A673 (cell line): ENCODE data around the gene STK11. TPM values are rescaled to one million over a fixed set of nuclear protein-coding genes. Genes with fewer than 3 reads are reported as not detected.

Source experiments
- BruUV-seq: library from RNA; stranded (reverse); fragments of 400-500 nt; replicated peaks from 2 replicates; lab custom pipeline; 2021; lab: Mats Ljungman, UMichigan
- CTCF ChIA-PET: fragments of 300-600 bp; sonication (Branson Sonifier 250); formaldehyde crosslinking; loops from one replicate; lab custom pipeline; 2022; ENCODE audit warnings: antibody characterized with exemption; lab: Charles Lee
- POLR2A ChIA-PET: fragments of 300-600 bp; sonication (Branson Sonifier 250); formaldehyde crosslinking; loops from one replicate; lab custom pipeline; 2022; ENCODE audit warnings: antibody characterized with exemption; ENCODE audit not compliant: low non-redundant PET; lab: Charles Lee
- DNase-seq: peaks from one replicate; pipeline ENCODE4 v3.0.0-alpha.2; 2015; ENCODE audit warnings: low spot score
- H3K27ac ChIP-seq: fragments of 200-600 bp; sonication (generic); 2 replicates; pipeline ENCODE4 v1.5.1; 2016; ENCODE audit warnings: mixed run types, low read depth, mild to moderate bottlenecking, mixed read lengths, antibody characterized with exemption, low read length; ENCODE audit not compliant: poor library complexity, severe bottlenecking
- H3K27me3 ChIP-seq: fragments of 200-600 bp; sonication (generic); replicated peaks from 2 replicates; pipeline ENCODE4 v1.6.1; 2017; ENCODE audit warnings: mixed run types, low read depth, mild to moderate bottlenecking, mixed read lengths, antibody characterized with exemption, low read length; ENCODE audit not compliant: insufficient read depth, poor library complexity
- H3K36me3 ChIP-seq: fragments of 200-600 bp; sonication (generic); 2 replicates; pipeline ENCODE4 v1.6.1; 2016; ENCODE audit warnings: mixed run types, mild to moderate bottlenecking, mixed read lengths, antibody characterized with exemption, low read length; ENCODE audit not compliant: insufficient read depth, poor library complexity, severe bottlenecking
- H3K4me1 ChIP-seq: fragments of 200-600 bp; sonication (generic); 2 replicates; pipeline ENCODE4 v1.6.1; 2017; ENCODE audit warnings: mixed run types, mild to moderate bottlenecking, mixed read lengths, antibody characterized with exemption, low read length; ENCODE audit not compliant: insufficient read depth, poor library complexity, severe bottlenecking
- H3K4me3 ChIP-seq: fragments of 200-600 bp; sonication (generic); 2 replicates; pipeline ENCODE4 v1.5.1; 2016; ENCODE audit warnings: low read depth, mixed run types, mild to moderate bottlenecking, mixed read lengths, low read length; ENCODE audit not compliant: poor library complexity, severe bottlenecking
- H3K9me3 ChIP-seq: fragments of 200-600 bp; sonication (generic); 2 replicates; pipeline ENCODE4 v1.6.1; 2016; ENCODE audit warnings: mixed run types, low read depth, mild to moderate bottlenecking, mixed read lengths, antibody characterized with exemption, low read length; ENCODE audit not compliant: poor library complexity, severe bottlenecking
- EZH2 ChIP-seq: fragments of 200-600 bp; sonication (generic); IDR thresholded peaks from 2 replicates; pipeline ENCODE4 v1.6.1; 2017; ENCODE audit warnings: borderline replicate concordance, low read depth, mild to moderate bottlenecking, mixed read lengths, antibody characterized with exemption, low read length; ENCODE audit not compliant: poor library complexity, severe bottlenecking
- intact Hi-C: fragments of 100-400 bp; cut with micrococcal nuclease; formaldehyde crosslinking; loops from one replicate; pipeline ENCODE4 v1.10.0; 2022; ENCODE audit not compliant: unreplicated experiment
- total RNA-seq: library from RNA; stranded (reverse); gene quantifications from 2 replicates; pipeline ENCODE4 v1.2.3, GENCODE V29; 2021
- TF ChIP-seq, protein P1 (sequence below): fragments of 300-800, 200-600 bp; sonication (generic); conservative IDR thresholded peaks from 2 replicates; pipeline ENCODE4 v1.5.1; 2017; ENCODE audit warnings: low read depth, mild to moderate bottlenecking, antibody characterized with exemption, low read length, moderate library complexity, mixed read lengths

Gene STK11
- total RNA-seq, 1 experiment from 2014 or later: 64.9 TPM

DNA sequence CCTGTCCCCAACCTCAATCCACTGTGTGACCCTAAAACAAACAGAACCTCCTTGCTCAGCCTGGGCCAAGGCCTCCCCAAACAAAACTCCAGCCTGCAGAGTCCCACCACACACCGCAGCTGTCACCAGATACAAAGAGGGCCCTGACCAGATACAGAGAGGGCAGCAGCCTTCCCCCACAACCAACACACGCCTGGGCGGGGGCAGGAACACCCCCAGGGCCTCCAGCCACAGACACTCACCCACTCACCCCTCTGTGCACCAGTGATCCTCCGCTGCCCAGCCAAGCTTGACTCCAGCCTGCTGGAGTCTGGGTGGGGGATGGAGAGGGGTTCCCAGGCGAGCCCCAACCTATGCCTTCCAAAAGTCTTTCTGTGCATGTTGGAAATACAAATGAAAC is 57.6 kb downstream of the STK11 start:
- Histone ChIP-seq H3K27ac (peak overlapping the region; percentile 90), H3K4me3 (no peak overlapping the region), H3K9me3 (no peaks in the 10 kb centered on the region), H3K4me1 (peaks cover 72% of the 10 kb centered on the region), H3K27me3 (no peaks in the 10 kb centered on the region), H3K36me3 (no peaks in the 10 kb centered on the region)
- TF ChIP-seq, protein P1, sequence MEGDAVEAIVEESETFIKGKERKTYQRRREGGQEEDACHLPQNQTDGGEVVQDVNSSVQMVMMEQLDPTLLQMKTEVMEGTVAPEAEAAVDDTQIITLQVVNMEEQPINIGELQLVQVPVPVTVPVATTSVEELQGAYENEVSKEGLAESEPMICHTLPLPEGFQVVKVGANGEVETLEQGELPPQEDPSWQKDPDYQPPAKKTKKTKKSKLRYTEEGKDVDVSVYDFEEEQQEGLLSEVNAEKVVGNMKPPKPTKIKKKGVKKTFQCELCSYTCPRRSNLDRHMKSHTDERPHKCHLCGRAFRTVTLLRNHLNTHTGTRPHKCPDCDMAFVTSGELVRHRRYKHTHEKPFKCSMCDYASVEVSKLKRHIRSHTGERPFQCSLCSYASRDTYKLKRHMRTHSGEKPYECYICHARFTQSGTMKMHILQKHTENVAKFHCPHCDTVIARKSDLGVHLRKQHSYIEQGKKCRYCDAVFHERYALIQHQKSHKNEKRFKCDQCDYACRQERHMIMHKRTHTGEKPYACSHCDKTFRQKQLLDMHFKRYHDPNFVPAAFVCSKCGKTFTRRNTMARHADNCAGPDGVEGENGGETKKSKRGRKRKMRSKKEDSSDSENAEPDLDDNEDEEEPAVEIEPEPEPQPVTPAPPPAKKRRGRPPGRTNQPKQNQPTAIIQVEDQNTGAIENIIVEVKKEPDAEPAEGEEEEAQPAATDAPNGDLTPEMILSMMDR: no peak
- no peak for TF ChIP-seq EZH2
- intact Hi-C loops: no loop called here
- BruUV-seq: no TSS peak
- CTCF ChIA-PET: no interaction called here
- DNase-seq: no peak
- POLR2A ChIA-PET: no interaction called here

DNA sequence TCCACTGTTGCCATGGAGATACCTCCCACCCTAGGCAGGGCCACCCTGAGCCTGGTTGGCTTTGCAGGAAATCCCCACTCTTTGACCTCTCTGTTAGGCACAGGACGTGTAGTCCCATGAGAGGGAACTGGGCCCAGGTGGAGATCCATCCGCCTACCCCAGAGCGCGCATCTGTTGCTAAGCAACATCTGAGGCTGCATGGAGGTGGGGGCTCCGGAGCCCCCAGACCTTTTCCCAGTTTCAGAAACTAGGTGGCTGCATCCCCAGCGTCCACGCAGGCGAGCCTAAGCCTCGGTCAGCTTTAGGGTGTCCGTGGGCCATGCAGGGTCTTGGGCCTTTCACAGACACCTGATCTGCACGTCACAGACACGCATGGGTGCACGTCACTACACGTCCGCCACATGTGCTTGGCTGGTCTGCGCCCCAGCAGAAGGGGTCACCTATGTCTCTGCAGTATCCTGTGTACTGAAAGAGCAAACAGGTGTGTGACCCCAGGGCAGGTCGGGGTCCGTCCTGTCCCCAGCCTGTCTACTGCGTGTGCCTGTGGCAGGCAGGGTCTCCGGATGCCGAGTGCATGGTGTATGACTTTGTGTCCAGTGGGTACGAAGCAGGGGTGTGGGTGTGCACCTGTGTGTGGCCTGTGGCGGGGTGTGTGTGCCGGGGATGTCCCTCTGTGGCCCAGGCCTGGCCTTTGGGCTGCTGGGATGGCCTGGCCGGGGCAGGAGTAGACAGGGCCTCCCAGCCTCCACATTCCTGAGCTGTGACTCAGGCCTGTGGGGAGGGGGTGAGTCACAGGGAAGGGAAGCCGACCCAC is 59.4 kb downstream of the STK11 start:
- intact Hi-C loops: loop anchor here (5.0 kb wide), 1 partner anchor 592 kb away; no protein-coding TSS in a partner anchor
- CTCF ChIA-PET: interaction anchor here (3.7 kb wide), 1 partner anchor 21 kb away, joined by 149 read pairs; no protein-coding TSS in a partner anchor
- Histone ChIP-seq H3K27ac (peak overlapping the region; percentile 47), H3K4me3 (no peak overlapping the region), H3K36me3 (no peaks in the 10 kb centered on the region), H3K4me1 (peaks cover 63% of the 10 kb centered on the region), H3K27me3 (no peaks in the 10 kb centered on the region), H3K9me3 (no peaks in the 10 kb centered on the region)
- no TSS peak for BruUV-seq
- DNase-seq: peak; percentile 80
- POLR2A ChIA-PET: no interaction called here
- no peak for TF ChIP-seq EZH2
- TF ChIP-seq, protein P1: no peak

DNA sequence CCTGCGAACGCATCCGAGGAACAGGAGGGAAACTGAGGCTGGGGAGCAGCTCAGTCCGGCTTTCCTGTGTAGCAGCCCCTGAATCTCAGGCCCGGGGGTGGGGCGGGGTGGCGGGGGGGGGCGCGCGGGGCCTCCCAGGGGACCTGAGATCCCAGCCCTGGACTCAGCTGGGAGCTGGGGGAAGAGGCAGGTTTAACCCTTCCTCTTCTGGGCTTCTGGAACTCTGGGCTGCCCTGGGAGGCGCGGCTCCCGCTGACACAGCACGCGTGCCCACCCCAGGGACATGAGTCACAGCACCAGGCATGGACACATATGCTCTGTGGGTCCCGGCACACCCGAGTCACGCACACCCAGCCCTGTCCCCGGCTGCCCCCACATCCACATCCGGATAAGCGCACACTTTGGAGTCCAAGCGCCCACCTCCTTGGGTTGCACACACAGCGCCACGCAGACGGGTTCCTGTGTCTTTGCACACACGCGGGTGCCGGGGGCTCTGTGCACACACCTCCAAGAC is 60.1 kb downstream of the STK11 start:
- Histone ChIP-seq H3K9me3 (no peaks in the 10 kb centered on the region), H3K36me3 (peaks cover 6% of the 10 kb centered on the region), H3K4me3 (peak overlapping the region; percentile 51), H3K27ac (peak overlapping the region; percentile 80), H3K27me3 (no peaks in the 10 kb centered on the region), H3K4me1 (peaks cover 64% of the 10 kb centered on the region)
- DNase-seq: peak; percentile 78
- intact Hi-C loops: loop anchor here (2.0 to 5.0 kb wide), 2 partner anchors 17 to 592 kb away; partner anchors contain the start of gene MIDN
- no TSS peak for BruUV-seq
- TF ChIP-seq EZH2: no peak
- TF ChIP-seq, protein P1: no peak
- POLR2A ChIA-PET: interaction anchor here (0.6 kb wide), 1 partner anchor 8 kb away, joined by 10 read pairs; no protein-coding TSS in a partner anchor
- CTCF ChIA-PET: interaction anchor here (3.7 kb wide), 1 partner anchor 22 kb away, joined by 149 read pairs; no protein-coding TSS in a partner anchor
